GM21723 (cell line): ENCODE data around the gene SYNE1.
A peak's percentile ranks its signal among the peaks of the same experiment; 100 is the strongest.
"Not testable (repeated sequence)": the region's sequence is repeated elsewhere in the genome, so short reads cannot be mapped to it uniquely, and the experiment has no call there.

Experiments used
- ATAC-seq: cut with Tn5 transposase; IDR thresholded peaks from one replicate; pipeline ENCODE4 v1.9.1; 2021; ENCODE audit warnings: mild to moderate bottlenecking, moderate library complexity; ENCODE audit not compliant: unreplicated experiment

The SYNE1 gene

GRCh38 chr6:152330961-152331360 is 306.2 kb downstream of the SYNE1 start:
- ATAC-seq: no peak

GRCh38 chr6:152329638-152330448 is 307.3 kb downstream of the SYNE1 start:
- no peak for ATAC-seq

DNA sequence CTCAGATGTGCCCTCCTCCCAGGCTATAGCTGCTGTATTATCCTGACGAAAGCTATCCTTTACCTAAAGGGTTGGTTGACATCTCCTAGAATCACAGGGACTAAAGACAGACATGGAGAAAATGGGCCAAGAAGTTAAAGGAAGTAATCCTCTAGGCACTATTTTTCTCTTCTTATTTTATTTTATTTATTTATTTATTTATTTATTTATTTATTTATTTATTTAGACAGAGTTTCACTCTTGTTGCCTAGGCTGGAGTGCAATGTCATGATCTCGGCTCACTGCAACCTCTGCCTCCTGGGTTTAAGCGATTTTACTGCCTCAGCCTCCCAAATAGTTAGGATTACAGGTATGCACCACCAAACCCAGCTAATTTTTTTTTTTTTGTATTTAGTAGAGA is 309.0 kb downstream of the SYNE1 start:
- ATAC-seq: not testable (repeated sequence)

- no peak for ATAC-seq
These were observed 313.8 kb downstream of the SYNE1 start for GRCh38 chr6:152323376-152323775.

DNA sequence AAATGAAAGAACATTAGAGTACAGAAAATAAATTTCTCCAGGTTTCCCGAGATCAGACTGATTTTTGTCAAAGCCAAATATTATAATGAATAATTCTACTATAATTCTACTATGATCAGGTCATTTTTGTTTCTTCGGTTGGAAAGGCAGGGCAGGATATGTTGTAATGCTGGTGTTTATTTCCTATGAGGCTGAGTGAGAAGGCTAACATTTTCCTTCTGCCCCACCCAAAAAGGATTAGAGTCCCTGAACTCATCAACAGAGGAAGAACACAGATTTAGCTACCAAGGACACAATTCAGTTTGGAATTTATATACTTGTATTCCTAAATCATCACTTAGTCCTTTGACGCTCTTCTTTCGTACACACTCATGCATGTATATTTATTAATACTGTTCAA is 318.9 kb downstream of the SYNE1 start:
- no peak for ATAC-seq

- ATAC-seq: no peak
These were observed 321.1 kb downstream of the SYNE1 start for GRCh38 chr6:152316024-152316423.

GRCh38 chr6:152314483-152314832 is 322.7 kb downstream of the SYNE1 start:
- no peak for ATAC-seq

GRCh38 chr6:152313542-152314482 is 323.4 kb downstream of the SYNE1 start:
- no peak for ATAC-seq

DNA sequence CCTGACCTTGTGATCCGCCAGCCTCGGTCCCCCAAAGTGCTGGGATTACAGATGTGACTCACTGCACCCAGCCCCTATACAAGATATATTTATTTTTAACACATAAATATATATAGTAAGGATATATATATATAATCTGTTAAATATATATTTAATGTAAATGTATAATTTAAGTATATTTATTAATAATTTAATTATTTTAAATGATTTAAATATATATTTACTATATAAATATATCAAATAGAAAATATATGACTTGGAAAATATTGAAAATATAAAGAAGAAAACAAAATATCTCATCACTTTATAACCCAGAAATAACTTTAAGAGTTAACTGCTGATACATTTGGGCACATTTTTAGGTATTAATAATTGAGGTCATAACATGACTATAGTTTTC is 324.7 kb downstream of the SYNE1 start:
- no peak for ATAC-seq

DNA sequence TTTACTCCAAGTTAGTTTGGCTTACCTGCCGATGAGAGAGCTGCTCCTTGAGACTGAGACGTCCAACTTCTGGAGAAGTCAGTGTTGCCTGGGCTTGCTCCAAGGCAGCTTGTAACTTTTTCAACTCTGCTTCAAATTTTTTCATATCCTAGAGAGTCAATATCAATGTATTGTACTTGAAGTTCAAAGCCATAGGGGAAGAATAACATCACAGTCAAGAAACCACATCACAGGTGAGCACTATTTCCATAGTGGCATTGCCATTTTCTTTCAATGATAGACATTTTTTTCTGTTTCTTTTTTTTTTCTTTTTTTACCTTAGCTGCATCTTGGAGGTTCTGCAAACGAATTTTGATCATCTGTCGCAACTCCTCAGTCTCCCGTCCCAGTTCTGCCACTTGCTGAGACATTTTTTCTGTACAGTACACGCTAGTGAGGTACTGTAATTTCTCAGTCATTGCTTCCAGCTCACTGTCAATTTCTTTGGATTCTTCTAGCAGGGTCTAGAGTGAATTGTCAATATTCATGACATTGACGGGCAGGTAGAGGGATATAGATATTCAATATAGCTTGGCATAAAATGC is 326.7 kb downstream of the SYNE1 start:
- ATAC-seq: no peak

GRCh38 chr6:152309648-152310047 is 327.5 kb downstream of the SYNE1 start:
- ATAC-seq: no peak

- no peak for ATAC-seq
These were observed 328.2 kb downstream of the SYNE1 start for GRCh38 chr6:152309006-152309405.

DNA sequence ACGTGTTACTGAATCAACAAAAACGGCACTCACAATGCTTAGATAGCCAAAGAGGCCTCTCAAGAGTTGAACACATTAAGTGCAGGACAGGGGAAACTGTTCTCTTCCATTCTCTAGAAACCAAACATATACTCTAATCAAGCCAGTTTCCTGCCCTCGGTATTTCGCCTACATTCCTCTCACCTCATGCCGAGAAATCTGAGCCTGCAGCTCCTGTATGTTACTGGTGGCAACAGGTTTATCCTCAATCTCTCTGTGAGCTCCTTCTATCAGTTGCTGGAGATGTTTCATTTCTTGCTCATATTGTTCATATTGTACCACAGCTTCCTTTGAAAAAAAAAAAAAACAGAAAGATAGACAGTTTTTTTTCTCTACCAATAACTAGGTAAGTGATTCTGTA is 328.9 kb downstream of the SYNE1 start:
- no peak for ATAC-seq

DNA sequence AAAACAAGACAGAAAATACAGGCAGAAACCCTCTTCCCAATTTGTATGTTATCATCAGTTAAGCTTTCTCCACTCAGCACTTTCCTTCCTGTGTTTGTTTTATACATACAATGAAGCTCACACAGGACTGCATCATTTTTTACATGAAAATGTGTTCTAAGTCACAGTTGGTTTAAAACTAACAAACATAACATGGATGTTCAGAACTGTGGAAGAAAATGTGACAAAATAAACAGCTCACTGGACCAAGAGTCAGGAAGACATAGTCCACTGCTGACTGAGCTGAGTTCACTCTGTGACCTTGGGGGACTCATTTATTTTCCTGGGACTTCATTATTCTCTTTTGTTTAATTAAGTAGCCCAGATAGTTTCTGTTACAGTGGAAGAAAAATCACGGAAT is 331.5 kb downstream of the SYNE1 start:
- no peak for ATAC-seq

GRCh38 chr6:152301765-152302568 is 335.2 kb downstream of the SYNE1 start:
- ATAC-seq: peak; percentile 90

DNA sequence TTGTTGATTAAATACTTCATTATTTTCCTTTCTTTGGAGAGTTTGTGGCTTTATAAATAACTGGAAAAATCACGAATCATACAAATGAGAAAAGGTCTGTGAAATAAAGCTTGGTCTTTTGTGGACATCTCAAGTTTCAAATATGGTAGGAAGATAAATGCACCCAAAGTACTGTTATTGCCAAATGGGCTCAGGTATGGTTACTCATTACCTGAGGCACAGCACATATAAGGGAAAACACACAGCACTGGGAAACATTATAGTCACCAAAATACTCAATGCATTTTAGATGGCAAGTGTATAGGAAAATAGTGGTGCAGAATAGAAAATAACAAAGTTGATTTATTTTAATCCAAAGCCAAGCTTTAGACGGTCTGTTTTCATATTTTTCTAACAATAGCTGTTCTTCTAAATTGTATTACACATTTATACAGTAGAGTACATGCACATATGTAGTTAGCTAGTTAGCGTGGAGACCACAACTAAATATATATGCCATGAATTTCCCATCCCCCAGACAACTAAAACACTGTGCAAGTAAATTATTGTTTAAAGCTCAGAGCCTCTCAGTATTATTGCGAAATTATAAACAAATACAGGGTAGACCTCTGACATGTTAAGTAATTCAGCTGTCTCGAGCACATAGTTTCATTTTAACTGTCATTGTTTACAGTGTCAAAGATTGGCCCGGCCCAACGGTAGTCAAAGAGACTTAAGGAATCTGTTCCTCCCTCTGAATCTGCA is 336.0 kb downstream of the SYNE1 start:
- peak; percentile 31 for ATAC-seq

DNA sequence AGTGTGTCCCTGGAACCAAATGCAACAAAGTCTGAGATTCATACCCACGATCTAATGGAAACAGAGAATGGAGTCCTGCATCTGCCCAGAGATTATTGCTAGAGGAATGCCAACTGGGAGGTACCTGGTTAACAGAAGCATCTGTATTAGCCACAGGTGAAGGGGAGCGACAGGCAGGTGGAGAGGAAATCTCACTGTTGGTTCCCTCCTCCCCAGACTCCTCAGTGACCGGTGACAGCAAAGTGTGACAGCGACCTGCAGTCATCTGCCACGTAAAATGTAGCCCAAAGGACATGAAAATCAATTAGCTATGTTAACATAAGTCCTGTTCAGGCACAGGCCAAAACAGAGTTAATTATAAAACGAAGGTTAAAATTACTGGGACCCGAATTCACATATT is 336.6 kb downstream of the SYNE1 start:
- no peak for ATAC-seq

- ATAC-seq: no peak
These were observed 338.1 kb downstream of the SYNE1 start for GRCh38 chr6:152298848-152299735.

GRCh38 chr6:152298055-152298647 is 339.0 kb downstream of the SYNE1 start:
- peak; percentile 22 for ATAC-seq
